Measurements from ENCODE around the gene ROR1.

DNA sequence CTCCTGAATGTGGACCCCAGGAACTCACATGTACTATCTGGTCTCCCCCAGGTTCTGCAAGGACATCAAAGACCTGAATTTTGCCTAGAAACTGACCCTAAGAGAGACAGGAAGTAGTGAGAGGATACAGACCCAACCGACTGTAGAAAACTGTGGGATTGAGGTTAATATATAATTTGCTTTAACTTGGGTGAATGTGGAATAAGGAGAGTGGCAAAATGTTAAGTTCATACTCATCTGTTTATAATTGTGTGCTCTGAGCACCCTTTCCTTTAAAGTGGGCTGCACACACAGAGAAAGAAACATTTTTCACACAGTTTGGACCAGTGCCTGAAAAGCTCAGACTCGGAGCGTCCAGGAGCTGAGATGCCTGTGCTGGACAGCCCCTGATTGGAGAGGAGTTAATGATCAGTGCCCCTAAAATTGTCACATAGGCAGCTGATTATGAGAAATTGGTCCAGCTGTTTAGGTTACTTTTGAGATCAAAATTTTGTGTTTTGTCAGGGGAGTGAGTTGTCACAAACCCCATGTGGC is 37.2 kb downstream of the ROR1 start:
- TF ChIP-seq EZH2 (IDR thresholded peaks at IDR 0.05) (no peak), POLR2A (IDR thresholded peaks at IDR 0.05; ENCODE audit: borderline replicate concordance, extremely low read depth, insufficient read depth, insufficient read length) (no peak), ZNF274 (IDR thresholded peaks at IDR 0.05; ENCODE audit: low read depth, low read length) (no peak), SP1 (IDR thresholded peaks at IDR 0.05; ENCODE audit: low read depth) (no peak), YY1 (IDR thresholded peaks at IDR 0.05; ENCODE audit: extremely low read depth, insufficient replicate concordance, low read depth, low read length) (no peak), RAD21 (IDR thresholded peaks at IDR 0.05; ENCODE audit: low read depth) (no peak), CEBPB (IDR thresholded peaks at IDR 0.05; ENCODE audit: low read depth) (no peak), JUND (IDR thresholded peaks at IDR 0.05) (no peak), POLR2AphosphoS5 (IDR thresholded peaks at IDR 0.05; ENCODE audit: low read depth, low read length) (no peak)
- TF ChIP-seq, protein P1, sequence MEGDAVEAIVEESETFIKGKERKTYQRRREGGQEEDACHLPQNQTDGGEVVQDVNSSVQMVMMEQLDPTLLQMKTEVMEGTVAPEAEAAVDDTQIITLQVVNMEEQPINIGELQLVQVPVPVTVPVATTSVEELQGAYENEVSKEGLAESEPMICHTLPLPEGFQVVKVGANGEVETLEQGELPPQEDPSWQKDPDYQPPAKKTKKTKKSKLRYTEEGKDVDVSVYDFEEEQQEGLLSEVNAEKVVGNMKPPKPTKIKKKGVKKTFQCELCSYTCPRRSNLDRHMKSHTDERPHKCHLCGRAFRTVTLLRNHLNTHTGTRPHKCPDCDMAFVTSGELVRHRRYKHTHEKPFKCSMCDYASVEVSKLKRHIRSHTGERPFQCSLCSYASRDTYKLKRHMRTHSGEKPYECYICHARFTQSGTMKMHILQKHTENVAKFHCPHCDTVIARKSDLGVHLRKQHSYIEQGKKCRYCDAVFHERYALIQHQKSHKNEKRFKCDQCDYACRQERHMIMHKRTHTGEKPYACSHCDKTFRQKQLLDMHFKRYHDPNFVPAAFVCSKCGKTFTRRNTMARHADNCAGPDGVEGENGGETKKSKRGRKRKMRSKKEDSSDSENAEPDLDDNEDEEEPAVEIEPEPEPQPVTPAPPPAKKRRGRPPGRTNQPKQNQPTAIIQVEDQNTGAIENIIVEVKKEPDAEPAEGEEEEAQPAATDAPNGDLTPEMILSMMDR (IDR thresholded peaks at IDR 0.05 in 2 of 3, conservative IDR thresholded peaks at IDR 0.05 in 1 of 3; ENCODE audit: borderline replicate concordance in 1 of 3, insufficient read depth in 1 of 3, low read depth in 2 of 3, low read length in 2 of 3) = no peak
- TF ChIP-seq, protein P2, sequence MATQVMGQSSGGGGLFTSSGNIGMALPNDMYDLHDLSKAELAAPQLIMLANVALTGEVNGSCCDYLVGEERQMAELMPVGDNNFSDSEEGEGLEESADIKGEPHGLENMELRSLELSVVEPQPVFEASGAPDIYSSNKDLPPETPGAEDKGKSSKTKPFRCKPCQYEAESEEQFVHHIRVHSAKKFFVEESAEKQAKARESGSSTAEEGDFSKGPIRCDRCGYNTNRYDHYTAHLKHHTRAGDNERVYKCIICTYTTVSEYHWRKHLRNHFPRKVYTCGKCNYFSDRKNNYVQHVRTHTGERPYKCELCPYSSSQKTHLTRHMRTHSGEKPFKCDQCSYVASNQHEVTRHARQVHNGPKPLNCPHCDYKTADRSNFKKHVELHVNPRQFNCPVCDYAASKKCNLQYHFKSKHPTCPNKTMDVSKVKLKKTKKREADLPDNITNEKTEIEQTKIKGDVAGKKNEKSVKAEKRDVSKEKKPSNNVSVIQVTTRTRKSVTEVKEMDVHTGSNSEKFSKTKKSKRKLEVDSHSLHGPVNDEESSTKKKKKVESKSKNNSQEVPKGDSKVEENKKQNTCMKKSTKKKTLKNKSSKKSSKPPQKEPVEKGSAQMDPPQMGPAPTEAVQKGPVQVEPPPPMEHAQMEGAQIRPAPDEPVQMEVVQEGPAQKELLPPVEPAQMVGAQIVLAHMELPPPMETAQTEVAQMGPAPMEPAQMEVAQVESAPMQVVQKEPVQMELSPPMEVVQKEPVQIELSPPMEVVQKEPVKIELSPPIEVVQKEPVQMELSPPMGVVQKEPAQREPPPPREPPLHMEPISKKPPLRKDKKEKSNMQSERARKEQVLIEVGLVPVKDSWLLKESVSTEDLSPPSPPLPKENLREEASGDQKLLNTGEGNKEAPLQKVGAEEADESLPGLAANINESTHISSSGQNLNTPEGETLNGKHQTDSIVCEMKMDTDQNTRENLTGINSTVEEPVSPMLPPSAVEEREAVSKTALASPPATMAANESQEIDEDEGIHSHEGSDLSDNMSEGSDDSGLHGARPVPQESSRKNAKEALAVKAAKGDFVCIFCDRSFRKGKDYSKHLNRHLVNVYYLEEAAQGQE (IDR thresholded peaks at IDR 0.05; ENCODE audit: low read depth) = no peak
- TF ChIP-seq, protein P3, sequence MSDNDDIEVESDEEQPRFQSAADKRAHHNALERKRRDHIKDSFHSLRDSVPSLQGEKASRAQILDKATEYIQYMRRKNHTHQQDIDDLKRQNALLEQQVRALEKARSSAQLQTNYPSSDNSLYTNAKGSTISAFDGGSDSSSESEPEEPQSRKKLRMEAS (IDR thresholded peaks at IDR 0.05) = no peak

All from HCT116 (cell line).